LHCN-M2 (cell line): ENCODE measurements around the gene NEUROG3. TPM values are rescaled to one million over a fixed set of nuclear protein-coding genes. Genes with fewer than 3 reads are reported as not detected.
"Not testable (repeated sequence)": the region's sequence is repeated elsewhere in the genome, so short reads cannot be mapped to it uniquely, and the experiment has no call there.

Experiments used
- DNase-seq: peaks from one replicate; pipeline ENCODE4 v3.0.0-alpha.2; 2012; ENCODE audit warnings: low read depth
- total RNA-seq: library from RNA; depleted of rRNA; stranded (reverse); fragments of >200 nt; gene quantifications from 2 replicates; pipeline ENCODE4 v1.2.3, GENCODE V29; 2014

Gene NEUROG3
- total RNA-seq, 1 experiment from 2014 or later, result not detected

DNA sequence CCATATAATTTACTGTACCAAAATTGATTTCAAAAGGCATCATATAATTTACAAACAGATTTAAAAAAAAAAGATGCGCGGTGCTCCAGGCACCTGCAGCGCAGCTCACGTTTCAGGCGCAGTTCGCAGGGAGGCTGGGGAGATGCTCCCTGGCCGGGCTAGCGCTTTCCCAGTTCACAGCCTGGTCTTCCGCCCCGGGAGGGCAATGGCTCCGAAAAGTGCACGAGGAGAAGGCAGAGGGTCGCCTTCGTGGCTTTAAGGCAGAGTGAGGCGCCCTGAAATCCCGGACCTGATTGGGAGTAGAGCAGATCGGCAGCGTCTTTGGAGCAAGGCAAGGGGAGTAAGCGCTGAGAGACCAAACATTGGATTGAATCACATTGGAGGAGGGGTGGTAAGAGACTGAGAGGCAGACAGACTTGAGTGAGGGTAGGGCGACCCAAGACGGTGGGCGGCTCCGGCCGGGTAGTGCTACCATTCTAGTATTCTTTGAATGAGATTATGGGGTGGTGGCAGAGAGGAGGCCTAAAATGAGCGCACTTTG is 1.5 kb downstream of the NEUROG3 start:
- DNase-seq, result no peak

GRCh38 chr10:69570050-69570816 is 3.0 kb downstream of the NEUROG3 start:
- DNase-seq, result no peak

GRCh38 chr10:69569396-69569934 is 3.8 kb downstream of the NEUROG3 start:
- DNase-seq, result no peak

DNA sequence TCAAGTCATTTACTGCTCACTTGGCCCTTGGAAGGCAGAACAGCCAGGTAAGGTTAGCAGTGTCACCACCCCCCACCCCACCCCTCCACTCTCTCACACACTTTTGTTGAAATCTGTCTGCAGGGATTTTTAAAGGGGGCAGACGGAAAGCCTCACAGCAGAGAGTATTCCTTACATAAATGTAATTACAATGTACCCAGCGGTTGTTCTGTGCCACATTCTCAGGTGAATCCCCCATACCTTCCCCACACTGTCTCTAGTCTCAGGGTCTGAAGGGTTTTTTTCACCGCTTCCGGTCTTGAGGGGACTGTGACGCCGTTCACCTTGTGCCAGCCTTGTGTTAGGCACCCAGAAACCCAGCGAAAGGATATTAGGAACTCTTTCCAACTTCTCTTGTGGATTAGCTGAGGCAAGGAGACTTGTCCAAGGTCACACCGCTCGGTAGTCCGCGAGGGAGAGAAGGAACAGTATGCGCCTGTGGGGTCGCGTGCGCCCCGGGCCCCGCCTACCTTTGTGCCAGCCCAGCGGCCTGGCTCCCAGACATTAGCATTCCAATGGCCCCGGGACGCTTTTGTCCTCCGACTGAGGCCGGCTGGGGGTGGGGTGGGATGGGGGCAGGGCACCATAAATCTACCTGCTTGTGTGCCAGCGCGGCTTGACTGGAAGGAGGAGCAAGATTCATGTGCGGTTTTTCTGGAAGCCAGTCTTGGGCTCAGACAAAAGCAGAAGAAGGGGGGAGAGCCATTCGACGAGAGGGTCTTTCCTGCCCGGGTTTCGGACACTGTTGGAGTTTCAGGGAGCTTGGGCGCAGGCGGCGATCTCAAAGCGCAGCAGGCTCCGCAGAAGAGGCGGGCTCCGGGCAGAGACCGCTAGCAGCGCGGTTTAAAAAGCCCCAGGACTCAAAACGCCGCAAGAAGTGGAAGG is 4.5 kb downstream of the NEUROG3 start:
- no peak for DNase-seq

DNA sequence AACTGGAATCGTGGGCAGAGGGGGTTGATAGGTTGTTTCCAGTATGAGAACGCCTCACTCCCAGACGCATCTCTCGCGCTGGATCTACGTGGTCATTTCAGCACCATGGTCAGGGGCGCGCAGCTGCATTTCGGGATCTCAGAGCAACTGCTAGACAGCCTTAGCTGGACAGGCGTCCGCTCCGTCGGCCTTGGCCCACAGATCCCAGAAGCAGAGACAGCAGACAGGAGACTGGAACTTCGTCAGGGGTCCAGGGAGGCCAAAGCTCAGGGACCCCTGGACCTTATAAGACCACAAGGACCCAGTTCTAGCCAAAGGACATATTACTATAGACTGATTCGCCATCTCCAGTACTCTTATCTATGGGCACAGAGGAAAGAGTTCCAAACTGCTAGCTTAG is 5.3 kb downstream of the NEUROG3 start:
- DNase-seq, result peak; percentile 48

DNA sequence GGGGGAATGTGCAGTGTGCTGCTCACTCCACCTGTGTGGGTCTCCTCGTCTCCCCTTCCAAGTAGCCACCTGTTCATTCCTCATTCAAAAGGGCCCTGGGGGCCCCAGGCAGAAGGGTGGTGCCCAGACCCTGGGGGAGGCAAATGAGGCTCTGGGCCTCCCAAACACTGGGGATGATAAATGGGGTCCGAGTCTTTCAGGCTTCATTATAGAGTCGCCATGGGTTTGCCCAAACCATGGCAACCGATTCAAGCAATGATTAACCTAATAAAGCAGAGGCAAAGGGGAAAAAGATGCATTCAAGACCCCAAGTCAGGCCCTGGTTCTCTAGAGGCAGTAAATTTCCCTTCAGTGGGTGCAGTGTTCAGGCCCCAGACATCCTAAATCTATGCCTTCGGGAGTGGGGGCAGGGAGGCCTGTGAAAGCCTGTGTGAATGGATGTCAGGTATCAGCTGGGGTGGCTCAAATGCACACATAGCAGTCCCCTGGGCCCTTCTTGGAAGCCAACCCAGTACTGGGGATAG is 10.4 kb downstream of the NEUROG3 start:
- no peak for DNase-seq

- DNase-seq, result no peak
These were observed 13.7 kb downstream of the NEUROG3 start for GRCh38 chr10:69559525-69559924.

DNA sequence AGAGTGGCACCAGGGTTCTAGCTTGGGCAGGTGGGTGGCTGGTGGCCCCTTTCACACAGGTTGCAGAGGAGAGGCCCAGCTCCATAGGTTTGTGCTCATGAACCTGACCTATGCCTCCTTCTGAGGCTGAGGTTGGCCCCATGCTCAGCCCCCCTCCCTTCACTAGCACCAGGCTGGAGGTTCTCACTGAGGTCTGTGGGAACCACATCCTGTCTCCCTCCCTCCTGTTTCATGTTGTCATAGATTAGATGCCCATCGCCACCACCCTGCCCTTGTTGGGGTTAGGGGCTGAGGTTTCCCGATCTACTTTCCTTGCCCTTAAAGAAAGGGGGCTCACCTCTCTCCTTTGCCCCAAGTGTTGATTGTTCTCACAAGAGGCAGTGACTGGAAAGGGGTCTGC is 14.7 kb downstream of the NEUROG3 start:
- no peak for DNase-seq

DNA sequence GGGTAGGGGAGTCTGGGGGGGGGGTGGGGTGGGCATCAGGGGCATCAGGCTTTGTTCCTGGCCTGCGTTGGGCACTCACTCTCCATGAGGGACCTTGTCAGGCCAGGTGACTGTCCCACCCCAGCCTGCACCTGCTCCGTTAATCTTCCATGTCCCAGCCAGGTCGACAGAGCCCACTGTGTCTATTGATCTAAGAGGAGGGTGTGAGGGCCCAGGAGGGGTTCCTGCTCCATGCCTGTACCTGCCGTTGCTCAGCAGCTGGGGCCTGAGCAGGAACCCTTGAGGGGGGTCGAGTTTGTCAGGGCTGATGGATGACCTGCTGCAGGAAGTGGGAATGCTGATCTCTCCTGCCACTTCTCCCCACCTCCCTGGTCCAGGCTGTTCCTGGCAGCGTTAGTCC is 18.6 kb downstream of the NEUROG3 start:
- DNase-seq, result no peak

GRCh38 chr10:69553328-69553727 is 19.9 kb downstream of the NEUROG3 start:
- DNase-seq, result no peak

- DNase-seq, result no peak
These were observed 21.0 kb downstream of the NEUROG3 start for GRCh38 chr10:69552268-69552667.

- DNase-seq, result peak; percentile 13
These were observed 23.3 kb downstream of the NEUROG3 start for GRCh38 chr10:69549959-69550358.

GRCh38 chr10:69541463-69541862 is 31.8 kb downstream of the NEUROG3 start:
- DNase-seq, result no peak

GRCh38 chr10:69538461-69538860 is 34.8 kb downstream of the NEUROG3 start:
- DNase-seq, result no peak

DNA sequence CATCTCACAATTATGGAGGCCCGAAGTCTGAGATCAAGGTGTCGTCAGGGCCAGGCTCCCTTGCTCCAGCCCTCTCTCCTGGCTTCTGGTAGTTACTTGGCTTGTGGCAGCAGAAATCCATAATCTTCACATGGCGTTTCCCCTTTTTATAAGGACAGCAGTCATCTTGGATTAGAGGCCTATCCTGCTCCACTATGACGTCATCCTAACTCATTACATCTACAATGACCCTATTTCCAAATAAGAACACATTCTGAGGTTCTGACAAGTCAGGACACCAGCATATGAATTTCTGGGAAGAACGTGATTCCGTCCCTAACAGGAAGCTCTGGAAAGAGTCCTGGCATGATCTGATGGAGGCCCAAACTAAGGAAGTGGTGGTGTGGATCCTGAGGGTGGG is 35.8 kb downstream of the NEUROG3 start:
- DNase-seq, result no peak

GRCh38 chr10:69536521-69536920 is 36.7 kb downstream of the NEUROG3 start:
- not testable (repeated sequence) for DNase-seq

GRCh38 chr10:69533658-69534057 is 39.6 kb downstream of the NEUROG3 start:
- DNase-seq, result no peak

DNA sequence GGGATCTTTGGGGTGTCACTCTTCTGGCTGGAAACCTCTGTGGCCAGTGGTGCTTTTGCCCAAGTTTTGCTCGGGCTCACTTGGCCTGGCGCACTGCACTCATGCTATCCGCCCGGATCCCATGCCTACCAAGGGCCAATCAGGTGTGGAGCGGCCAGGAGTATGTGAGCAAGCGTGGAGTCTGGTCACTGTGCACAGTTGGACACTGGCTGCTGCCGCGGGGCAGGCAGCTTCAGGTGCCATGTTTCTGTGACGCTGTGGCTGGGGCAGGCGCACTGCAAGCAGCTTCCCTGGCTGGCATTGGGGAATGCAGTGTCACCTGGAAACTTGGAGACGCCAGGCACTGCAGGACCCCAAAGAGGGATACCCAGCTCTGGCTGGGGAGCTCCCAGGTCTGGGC is 45.3 kb downstream of the NEUROG3 start:
- no peak for DNase-seq
